Amniotic epithelial cell (primary cell): Measurements from ENCODE around the gene PLXDC2.

ENCODE experiments used
- DNase-seq: peaks from one replicate; pipeline ENCODE4 v3.0.0-alpha.2; 2010; ENCODE audit warnings: low read depth

The PLXDC2 gene

DNA sequence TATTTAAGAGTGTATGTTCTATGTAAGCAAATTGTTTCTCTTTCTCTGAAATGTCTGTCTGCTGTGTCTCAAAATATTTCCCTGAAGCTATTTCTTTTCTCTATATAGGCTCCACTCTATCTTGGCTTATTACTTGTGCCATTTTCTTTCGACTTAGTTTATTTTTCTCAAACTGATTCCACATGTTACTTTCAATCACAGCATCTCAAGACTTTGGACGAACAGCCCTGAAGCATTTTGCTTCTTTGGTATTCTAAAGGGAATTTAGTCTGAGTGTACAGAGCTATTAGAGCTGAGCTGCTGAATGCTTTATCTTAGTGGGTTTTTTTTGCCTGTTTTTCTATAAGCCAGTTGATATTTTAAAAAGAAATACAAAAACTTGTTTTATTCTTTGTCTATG, 95.7 kb downstream of the PLXDC2 start:
- DNase-seq, result no peak

DNA sequence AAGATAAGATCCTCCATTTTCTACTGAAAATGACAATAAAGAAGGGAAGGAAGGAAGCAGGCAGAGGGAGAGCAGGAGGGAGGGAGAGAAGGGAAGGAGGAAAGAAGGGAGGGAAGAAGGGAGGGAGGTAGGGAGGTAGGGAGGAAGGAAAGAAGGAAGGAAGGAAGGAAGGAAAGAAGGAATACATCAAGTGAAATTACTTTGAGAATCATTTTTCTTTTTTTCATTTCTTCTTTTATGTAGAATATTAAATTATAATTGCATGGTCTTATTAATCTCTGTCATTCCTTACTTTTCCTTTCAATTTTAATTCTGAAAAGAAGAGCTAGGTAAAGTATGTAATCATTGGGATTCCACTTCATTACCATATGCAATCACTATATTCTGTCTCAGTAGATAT, 97.8 kb downstream of the PLXDC2 start:
- no peak for DNase-seq

DNA sequence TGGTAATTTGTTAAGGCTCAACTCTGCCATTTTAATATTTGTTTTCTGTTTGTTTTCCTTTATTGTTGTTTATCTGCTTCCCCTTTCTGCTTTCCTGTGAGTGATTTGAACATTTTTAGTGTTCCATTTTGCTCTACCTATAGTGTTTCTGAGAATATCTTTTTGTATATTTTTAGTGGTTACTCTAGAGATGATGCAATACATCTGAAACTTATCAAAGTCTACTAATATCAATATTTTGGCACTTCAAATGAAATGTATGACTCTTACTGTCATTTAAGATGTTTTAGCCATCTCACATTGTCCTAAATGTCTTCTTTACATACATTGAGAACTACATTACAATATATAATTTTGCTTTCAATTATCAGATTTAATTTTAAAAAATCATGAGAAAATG, 98.9 kb downstream of the PLXDC2 start:
- DNase-seq, result no peak

DNA sequence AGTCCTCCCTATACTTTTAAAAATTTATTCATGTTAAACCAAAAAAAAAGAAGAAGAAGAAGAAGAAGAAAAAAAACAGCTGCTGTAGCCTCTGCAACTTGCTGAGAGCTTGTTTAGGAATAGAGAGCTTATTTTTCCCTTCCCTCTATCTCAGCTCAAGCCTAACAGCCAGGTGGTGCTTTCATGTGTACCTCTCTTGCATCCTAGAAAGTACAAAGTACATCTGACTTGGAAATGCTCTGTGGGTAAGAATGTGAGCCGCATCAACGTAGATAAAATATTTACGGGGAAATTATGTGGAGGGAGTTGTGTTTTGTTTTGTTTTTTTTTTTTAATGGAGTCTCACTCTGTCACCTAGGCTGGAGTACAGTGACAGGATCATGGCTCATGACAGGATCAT, 99.6 kb downstream of the PLXDC2 start:
- no peak for DNase-seq

DNA sequence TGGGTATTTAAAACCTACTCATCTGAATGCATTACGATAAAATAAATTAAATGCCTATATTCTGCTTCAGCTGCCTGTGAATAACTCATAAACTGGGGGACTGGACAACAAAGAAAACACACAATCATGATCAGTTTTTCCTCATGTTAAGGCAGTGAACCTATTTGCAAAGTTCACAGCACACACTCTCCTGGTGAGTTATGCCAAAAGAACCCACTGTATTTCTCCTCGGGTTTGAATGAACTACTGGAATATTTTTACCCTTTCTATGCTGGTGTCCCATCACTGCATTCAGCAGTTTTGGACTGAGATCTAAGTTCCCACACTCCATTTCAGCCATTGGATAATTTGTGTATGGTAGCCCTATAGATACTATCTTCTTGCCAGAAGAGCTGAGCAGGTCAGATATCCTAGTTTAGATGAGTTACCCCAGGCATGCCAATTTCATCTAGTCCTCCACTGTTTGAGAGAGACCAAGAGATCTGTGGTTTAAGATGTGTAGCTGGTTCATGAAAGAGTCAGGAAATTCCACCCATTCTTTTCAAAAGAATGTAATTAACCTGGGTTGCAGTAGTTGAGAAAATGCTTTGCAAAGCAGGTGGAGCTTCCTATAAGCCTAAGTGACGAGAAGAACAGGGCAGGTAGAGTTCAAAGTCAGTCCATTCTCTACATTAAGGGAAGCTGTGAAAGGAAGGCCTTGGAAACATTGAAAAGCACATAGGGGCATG, 101.7 kb downstream of the PLXDC2 start:
- peak; percentile 54 for DNase-seq

DNA sequence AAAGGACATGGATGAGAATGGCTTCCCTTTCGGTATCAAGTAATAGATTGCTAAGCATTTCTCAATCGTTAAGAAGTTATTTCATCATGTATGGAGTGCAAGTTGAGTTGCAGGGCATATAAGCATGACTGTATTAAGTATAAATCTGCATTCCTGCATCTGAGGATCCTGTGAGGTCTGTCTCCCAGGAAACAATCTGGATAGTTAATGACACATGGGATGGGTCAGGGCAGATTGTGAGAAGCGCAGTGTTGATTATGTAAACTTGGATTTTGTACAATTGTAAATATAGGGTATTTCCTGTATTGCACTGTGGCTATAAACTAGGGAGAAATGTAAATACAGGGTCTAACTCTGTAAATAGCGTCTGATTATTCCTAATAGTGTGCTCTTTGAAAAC, 102.6 kb downstream of the PLXDC2 start:
- peak; percentile 96 for DNase-seq

DNA sequence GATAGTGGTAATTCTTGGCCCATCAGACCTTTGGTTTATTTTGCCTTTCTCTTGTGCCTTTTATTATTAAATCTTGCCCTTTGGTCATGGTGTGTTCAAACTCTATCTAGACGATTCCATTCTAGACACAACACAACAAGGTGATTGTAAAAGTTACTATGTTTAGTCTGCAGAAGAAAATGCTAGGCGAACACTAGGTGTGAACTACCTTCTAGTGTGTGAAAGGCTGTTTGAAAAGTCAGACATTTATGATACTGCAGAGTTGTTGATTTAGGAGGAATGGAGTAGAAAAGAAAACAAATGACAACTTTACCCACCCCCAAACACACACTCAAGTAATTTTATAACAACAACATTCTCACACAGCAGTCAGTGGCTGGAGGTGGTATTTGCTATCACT, 103.4 kb downstream of the PLXDC2 start:
- no peak for DNase-seq

DNA sequence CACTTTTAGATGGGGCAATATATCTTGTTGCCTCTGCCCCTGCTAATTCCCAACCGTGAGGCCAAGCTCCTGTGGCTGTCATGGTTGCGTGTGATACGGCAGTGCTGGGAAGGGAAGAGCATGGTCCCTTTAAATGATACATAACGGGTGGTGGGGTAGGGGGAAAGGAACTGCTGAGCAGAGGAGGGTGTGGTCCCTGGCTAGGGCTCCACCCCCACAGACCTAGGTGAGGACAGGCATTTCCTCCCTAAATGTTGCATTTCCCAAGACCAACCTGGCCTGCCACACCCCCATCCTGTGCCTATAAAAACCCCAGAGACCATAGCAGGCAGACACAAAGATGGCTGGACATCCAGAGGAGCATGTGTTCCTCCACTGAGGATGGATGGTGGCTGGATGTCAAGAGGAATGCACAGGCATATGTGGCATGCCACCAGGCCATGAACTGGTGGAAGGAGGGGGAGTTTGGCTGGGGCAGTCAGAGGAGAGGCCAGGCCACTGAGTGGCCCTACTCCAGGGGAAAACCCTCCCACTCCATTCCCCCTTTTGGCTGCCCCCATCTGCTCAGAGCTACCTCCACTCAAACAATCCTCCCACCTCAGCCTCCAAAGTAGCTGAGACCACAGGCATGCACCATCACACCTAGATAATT, 104.0 kb downstream of the PLXDC2 start:
- DNase-seq, result no peak

DNA sequence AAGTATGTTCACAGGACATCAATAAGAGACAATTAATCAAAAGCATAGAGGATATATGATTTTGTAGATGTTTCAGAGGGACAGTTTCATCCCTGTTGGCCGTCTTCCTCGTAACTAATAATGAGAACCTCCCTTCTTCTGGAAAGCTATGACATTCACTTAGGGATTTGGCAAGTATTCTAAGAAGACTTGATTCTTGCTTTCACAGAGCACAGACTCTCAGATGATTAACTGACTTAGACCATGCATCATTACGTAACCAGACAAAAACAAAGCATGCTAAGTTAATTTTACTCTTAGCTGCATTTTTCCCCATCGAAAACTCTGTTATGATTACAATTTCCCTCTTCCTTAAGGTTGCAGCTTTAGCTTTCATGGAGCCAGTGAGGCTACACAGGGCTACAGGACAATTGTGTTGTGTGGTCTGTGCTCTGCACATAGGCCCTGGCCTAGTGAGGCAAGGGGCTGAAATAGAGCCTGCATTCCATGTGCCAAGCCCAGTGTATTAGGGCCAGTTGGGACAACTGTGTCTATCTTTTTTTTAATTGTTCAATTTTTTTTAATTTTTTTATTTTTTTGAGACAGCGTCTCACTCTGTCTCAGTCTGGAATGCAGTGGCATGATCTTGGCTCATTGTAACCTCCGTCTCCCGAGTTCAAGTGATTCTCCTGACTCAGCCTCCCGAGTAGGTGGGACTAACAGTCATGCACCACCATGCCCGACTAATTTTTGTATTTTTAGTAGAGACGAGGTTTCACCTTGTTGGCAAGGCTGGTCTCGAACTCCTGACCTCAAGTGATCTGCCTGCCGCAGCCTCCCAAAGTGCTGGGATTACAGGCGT, 105.3 kb downstream of the PLXDC2 start:
- peak; percentile 92 for DNase-seq

DNA sequence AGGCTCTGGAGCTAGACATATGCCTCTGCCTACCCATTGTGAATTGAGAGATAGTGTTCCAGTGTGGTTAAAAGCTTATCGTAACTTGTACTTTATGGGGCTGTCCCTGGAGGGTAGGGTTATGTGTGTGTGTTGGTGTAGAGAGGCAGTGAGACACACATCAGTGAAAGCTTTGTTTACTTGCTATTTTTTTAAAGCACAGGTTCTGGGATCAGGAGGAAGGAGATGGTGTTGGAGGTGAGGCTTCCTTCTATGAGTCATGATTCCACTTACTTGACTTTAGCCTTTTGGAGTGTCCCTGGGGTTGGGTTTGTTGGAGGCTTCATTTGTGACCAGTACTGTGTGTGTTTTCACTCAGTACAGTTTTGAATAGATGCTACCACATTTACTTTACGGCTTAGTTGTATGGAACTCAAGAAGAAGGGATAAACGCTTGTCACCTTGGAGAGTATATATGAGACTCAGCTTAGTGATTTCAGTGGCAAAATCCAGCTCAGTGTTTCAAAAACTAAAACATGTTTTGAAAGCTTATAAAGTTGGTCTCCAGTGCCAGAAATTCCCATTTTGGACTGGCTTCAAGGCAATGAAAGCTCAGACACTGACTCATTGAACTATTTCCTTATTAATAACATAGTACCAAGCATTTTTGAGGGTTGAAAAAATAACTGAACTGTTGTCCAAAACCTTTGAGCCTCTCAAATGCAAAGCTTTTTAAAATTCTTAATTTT, 106.2 kb downstream of the PLXDC2 start:
- DNase-seq, result peak; percentile 82

DNA sequence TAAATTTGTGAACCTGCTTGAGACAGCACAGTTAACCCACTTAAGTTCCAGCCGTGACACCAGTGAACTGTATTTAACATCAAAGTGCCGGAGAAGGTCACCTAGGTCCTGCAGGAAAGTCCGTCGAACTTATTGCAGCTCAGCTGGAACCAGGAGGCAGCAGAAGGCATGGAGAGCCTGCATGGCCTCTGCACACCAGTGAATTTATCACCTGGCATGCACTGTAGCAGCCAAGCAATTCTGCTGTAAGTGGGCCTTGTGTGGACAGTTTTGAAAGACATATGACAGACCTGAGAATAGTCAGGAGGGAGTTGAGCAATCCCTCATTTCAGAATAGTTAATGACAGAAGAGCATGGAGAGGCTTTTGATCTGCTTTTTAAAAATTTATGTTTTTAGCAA, 108.8 kb downstream of the PLXDC2 start:
- no peak for DNase-seq

DNA sequence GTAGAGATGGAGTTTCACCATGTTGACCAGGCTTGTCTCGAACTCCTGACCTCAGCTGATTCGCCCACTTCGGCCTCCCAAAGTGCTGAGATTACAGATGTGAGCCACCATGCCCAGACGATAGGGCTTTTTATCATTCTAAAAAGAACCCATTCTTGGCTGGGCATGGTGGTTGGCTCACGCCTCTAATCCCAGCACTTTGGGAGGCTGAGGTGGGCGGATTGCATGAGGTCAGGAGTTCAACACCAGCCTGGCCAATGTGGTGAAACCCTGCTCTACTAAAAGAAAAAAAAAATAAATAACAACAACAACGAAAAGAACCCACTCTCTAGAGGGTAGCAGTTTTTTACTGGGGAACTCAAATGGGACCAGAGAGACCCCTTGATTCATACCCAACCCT, 112.7 kb downstream of the PLXDC2 start:
- no peak for DNase-seq

DNA sequence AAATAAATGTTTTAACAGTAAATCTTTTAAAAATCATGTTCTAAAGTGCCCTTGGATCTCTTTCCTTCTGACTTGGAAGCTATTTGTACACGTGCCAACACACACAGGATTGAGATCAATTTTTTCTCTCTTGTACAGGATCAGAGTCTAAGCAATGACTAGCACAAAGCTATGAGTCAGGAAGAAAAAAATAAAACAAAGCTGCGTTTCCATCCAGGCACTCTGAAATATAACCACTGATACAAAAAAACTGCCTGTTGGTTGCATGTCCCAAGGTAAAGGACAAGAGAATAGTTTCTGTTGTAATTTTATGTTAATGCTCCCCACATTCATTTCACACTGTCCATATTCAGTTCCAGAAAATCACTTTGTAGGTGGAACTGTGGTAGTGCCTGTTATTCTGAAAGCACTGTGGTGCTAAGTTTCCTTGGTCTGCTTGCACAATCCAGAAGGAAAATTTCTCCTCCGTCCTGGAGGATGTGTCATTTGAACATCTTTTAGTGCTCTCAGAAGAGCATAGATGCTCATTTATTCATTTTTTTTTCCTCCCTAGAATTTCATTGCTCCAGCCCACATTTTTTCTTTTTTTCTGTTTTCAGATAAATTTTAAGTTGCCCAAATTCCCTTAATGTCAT, 113.4 kb downstream of the PLXDC2 start:
- peak; percentile 88 for DNase-seq

DNA sequence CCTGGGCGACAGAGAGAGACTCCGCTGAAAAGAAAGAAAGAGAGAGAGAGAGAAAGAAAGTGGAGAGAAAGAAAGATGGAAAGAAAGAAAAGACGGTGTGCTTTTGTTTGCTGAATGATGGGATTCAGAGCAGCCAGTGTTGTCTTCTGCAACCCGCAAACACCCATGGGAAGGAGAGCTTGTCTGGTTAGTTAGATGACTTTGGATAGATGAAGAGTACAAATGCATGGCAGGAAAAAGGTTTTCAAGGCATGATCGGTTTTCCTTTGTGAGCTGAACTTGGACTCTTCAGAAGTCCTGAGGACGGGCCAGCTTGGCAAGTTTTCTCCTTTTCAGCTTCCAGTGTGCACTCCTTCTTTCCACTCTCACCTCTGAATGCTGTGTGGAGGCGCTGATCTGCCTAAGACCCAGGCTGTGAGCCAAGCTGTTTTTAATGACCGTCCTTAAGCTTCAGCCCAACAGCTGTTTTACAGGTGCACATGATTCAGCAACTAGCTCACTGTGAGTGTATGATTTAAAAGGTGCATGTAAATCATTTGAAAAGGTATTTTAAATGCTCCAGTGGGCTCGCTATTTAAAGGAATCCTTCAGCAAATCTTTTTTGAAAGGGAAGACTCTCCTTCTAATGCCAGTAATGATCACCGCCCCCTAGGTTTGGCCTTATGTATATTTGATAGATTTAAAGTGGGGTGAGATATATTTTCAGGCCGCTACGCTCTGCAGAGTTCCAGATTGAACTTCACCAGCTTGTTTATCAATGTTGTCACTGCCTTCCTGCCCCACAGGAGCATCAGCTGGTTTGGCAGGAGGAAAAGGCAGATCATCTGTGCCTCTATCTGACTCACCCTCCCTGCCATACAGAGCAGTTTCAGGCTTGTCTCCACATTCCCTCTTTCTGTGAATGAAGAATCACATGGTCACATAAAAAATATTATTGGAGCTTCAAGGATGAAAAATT, 115.0 kb downstream of the PLXDC2 start:
- DNase-seq, result peak; percentile 63

DNA sequence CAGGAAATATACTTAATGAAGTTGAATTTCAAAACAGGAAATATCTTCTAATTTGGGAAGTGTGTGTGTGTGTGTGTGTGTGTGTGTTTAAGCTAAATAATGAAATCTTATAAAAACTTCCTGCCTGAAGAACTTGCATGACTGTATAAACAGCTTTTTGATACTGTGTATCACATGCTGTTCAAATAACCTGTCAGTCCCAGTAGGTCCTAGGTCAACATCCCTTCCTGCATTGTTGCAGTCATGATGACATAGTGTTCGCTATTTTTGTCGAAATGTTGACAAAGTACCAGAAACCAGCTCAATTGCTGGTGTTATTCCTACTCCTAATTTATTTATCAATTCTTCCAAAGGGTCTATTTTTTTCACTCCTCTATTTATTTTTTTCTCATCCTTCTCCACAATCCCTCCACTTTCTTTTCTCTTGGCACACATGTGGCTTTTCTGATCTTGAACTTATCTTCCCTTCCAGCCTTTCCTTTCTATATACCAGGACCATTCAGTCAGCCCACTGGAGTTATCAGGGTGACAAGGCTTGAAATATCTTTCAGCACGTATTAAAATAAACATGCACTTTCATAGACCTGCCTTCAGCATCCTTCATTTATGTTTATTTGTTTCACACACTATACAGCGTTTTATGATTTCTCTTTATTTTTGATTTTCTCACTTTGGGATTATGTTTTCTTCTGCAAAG, 115.8 kb downstream of the PLXDC2 start:
- DNase-seq, result no peak

DNA sequence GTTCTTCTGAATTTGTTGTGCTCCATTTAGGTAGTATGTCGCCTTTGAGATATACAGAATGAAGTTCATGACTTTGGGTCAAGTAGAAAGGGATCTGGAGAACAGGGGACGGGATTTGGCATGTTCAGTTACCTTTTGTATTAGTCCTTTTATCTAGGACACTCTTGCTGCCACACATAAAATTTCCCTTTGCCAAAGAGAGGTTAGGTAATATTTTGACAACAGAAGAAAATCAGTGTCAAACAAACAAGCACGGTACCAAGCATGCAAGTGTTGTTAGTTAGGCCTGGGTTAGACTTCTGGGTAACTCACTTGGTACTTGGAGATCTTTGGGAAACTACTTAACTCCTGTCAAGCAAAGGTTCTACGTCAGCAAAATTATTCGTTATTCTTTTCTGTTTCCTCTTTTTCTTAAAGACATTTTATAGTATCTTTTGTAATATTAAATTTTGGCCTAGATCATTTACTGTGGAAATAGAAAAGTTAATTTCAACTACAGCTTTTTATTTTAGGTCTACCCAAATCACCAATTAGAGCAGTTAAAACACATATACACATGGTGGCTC, 116.7 kb downstream of the PLXDC2 start:
- DNase-seq, result no peak

DNA sequence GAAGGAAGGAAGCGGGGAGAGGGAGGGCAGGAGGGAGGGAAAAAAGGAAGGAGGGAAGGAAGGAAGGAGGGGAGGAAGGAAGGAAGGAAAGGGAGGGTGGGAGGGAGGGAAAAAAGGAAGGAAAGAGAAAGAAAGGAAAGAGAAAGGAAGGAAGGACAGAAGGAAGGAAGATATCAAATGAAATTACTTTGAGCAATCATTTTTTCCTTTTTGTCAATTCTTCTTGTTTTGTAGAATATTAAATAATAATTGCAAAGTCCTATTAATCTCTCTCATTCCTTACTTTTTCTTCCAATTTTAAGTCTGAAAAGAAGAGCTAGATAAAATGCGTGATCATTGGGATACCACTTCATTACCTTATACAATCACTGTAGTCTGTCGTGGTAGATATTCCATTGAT, 117.5 kb downstream of the PLXDC2 start:
- DNase-seq, result no peak

DNA sequence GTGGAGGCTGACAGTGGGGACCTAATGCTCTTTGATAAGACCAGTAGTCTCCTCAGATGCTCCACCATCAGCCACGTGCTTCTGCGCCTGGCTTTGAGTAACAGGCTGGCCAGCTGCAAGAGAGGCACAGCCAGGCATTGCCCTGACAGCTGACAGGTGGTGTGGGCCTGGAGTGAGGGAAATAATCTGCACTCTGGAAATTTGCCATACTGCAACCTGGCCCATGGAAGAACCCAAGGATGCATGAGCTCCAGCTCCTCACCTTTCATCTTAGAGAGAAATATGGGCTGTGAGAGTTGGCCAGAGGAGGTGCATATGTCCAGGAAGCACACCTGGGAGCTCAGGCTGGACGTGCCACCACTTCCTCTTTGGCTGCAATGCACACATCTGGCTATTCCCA, 118.9 kb downstream of the PLXDC2 start:
- no peak for DNase-seq

DNA sequence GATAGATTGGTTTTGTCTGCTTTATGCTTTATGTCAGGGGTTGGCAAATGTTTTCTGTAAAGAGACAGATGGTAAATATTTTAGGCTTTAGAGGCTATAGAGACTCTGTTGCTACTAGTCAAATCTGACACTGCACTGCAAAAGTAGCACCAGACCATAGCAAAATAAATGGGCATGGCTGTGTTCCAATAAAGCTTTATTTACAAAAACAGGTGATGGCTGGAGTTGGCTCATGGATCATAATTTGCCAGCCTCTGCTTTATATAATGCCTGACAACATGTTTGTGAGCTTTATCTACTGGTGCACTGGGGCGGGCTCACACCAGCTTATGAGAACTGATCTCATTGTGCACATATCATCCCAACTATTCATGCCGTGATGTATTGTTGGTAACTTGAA, 120.1 kb downstream of the PLXDC2 start:
- DNase-seq, result no peak

DNA sequence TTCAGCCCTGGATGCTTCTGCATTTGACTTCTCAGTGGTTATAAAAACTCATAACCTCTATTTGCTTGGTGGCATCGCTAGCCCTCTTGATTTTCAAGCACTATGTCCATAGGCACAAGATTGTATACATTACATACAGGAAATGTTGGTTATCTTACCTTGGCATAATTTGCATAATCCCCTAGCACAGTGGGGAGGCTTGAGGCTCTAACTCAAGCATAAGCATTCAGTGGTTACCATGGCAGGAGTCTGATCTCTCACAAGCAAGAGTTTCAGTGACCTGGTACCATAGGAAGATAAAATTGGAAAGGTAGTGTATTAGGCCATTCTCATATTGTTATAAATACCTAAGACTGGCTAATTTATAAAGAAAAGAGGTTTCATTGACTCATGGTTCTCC, 121.8 kb downstream of the PLXDC2 start:
- DNase-seq, result no peak
